Upper lobe of right lung (tissue), 1 donor: Measurements from ENCODE around the gene PARD3B. TPM values are rescaled to one million over a fixed set of nuclear protein-coding genes. Genes with fewer than 3 reads are reported as not detected.

Experiments used
- ATAC-seq: fragments of 200-7000 bp; cut with Tn5 transposase; one replicate; pipeline ENCODE4 v1.9.1; 2020; ENCODE audit warnings: mild to moderate bottlenecking, moderate library complexity
- DNase-seq: peaks from one replicate; pipeline ENCODE4 v3.0.0-alpha.2; 2020
- H3K27ac ChIP-seq: fragments of 200-600 bp; one replicate; pipeline ENCODE4 v1.8.0; 2022
- H3K27me3 ChIP-seq: fragments of 200-600 bp; one replicate; pipeline ENCODE4 v1.8.0; 2022; ENCODE audit warnings: mild to moderate bottlenecking
- H3K36me3 ChIP-seq: fragments of 200-600 bp; one replicate; pipeline ENCODE4 v1.8.0; 2022
- H3K4me1 ChIP-seq: fragments of 200-600 bp; one replicate; pipeline ENCODE4 v1.8.0; 2022
- H3K4me3 ChIP-seq: fragments of 200-600 bp; one replicate; pipeline ENCODE4 v1.8.0; 2022; ENCODE audit warnings: mild to moderate bottlenecking
- H3K9me3 ChIP-seq: fragments of 200-600 bp; one replicate; pipeline ENCODE4 v1.8.0; 2022
- intact Hi-C: fragments of 100-400 bp; cut with DNase I; formaldehyde crosslinking; loops from one replicate; pipeline ENCODE4 v1.11.0; 2022
- total RNA-seq: library from RNA; stranded (reverse); fragmentation: NEBNext Ultra II Directional; extraction: Animal tissue kit (Norgen Biotek cat#: 25700); gene quantifications from one replicate; pipeline ENCODE4 v1.2.1, GENCODE V29; 2021
- TF ChIP-seq, protein P1 (sequence below): fragments of 200-600 bp; IDR thresholded peaks from one replicate; pipeline ENCODE4 v1.8.0; 2022; ENCODE audit warnings: antibody characterized with exemption
- donor health status: DM: no; HTN: yes; CAD: no; lungs with severe emphysema.

Gene PARD3B
- total RNA-seq, 1 donor from 2014 or later, result 32.5 TPM

DNA sequence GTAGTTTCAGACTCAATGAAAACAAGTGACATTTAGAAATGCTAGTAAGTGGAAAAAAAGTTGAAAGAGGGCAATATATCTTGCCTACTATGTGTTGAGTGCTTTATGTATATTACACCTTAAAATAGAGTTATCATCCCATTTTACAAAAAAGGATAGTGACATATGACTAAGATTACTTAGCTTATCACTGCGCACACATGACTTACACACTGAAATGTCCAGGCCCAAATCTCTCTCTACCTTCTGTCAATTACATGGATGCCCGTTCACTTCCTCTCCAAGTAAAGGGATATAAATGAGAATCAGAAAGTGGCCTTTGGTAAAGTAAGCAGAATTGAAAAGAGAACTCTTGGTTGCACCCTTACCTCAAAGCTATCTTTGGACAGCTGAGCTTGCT, 3.6 kb upstream of the PARD3B start:
- intact Hi-C loops, result no loop called here
- ATAC-seq, result no peak
- Histone ChIP-seq H3K4me1 (no peaks in the 10 kb centered on the region), H3K36me3 (no peaks in the 10 kb centered on the region), H3K27me3 (no peaks in the 10 kb centered on the region), H3K4me3 (no peak overlapping the region), H3K27ac (no peak overlapping the region), H3K9me3 (no peaks in the 10 kb centered on the region)
- DNase-seq, result no peak
- TF ChIP-seq, protein P1, sequence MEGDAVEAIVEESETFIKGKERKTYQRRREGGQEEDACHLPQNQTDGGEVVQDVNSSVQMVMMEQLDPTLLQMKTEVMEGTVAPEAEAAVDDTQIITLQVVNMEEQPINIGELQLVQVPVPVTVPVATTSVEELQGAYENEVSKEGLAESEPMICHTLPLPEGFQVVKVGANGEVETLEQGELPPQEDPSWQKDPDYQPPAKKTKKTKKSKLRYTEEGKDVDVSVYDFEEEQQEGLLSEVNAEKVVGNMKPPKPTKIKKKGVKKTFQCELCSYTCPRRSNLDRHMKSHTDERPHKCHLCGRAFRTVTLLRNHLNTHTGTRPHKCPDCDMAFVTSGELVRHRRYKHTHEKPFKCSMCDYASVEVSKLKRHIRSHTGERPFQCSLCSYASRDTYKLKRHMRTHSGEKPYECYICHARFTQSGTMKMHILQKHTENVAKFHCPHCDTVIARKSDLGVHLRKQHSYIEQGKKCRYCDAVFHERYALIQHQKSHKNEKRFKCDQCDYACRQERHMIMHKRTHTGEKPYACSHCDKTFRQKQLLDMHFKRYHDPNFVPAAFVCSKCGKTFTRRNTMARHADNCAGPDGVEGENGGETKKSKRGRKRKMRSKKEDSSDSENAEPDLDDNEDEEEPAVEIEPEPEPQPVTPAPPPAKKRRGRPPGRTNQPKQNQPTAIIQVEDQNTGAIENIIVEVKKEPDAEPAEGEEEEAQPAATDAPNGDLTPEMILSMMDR, result no peak

DNA sequence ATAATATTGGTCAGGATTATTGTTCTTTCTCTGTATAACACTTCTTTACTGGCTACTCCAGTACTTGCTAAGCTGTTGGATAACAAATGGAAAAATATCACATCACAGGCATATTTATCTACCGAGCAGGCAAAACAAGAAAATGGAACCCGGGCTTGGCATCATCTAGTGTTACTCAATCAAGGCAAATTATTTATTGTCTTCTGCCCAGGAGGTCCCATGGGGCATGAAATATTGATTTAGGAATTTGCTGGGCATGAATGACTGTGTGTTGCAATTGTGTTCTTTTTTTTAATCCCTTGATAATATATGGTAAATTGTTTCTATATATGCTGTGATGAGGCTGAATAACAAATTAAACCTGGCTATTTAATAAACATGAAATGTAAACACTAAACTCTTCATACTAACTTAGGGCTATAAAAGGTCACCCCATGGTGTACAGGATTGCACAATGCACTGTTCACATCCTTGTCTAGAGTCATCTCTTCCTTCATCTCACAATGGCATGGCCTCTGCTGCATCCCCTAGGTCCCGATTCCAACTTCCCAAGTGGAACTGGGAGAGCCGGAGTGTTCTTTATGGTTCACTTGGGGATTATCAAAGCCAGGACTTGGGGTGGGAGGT, 2.2 kb upstream of the PARD3B start:
- intact Hi-C loops, result no loop called here
- Histone ChIP-seq H3K36me3 (no peaks in the 10 kb centered on the region), H3K27me3 (no peaks in the 10 kb centered on the region), H3K9me3 (no peaks in the 10 kb centered on the region), H3K4me3 (no peak overlapping the region), H3K4me1 (no peaks in the 10 kb centered on the region), H3K27ac (no peak overlapping the region)
- no peak for DNase-seq
- ATAC-seq, result no peak
- TF ChIP-seq, protein P1, result no peak

DNA sequence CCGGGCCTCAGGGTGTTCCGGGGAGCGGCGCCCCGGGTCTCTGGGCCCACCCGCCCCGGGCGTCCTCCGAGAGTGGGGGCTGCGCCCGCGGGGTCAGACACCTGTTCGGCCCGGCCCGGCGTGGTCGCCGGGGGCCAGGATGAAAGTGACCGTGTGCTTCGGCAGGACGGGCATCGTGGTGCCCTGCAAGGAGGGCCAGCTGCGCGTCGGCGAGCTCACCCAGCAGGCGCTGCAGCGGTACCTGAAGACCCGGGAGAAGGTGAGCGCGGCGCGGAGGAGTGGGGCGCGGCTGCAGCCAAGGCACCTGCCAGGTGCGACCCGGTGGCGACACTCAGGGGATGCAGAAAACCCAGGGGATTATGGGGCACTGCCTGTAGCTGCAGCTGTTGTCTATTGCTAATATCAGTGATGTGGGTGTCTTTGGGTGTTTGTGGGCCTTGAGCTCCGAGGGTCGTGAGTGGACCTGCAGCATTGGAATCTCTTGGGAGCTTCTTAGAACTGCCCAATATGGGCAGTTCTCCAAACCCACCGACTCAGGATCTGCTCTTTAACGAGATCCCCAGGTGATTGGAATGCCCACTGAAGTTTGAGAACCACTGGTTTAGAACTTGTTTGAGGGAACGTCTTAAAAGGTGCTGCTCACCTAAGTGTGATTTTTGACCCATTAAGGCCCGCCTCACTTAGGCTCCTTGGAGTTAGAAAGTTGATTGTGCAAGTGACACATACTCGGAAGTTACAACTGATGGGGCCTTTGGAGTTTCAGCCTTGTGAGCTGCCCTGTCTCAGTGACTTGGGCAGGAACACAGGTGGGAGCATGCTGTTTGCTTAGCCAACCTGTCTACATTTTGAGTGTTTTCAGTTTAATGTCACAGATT, 823 bp downstream of the PARD3B start:
- H3K4me3 ChIP-seq, result peak overlapping the region; percentile 73
- intact Hi-C loops, result no loop called here
- no peaks in the 10 kb centered on the region for H3K27me3 ChIP-seq
- H3K36me3 ChIP-seq, result no peaks in the 10 kb centered on the region
- H3K9me3 ChIP-seq, result no peaks in the 10 kb centered on the region
- DNase-seq, result peak; percentile 75
- peak; percentile 50 for ATAC-seq
- peaks cover 1% of the 10 kb centered on the region for H3K4me1 ChIP-seq
- TF ChIP-seq, protein P1, result no peak
- peak overlapping the region; percentile 85 for H3K27ac ChIP-seq

- Histone ChIP-seq H3K36me3 (no peaks in the 10 kb centered on the region), H3K27ac (no peak overlapping the region)
These were observed 5.7 kb downstream of the PARD3B start for GRCh38 chr2:204550751-204551511.

DNA sequence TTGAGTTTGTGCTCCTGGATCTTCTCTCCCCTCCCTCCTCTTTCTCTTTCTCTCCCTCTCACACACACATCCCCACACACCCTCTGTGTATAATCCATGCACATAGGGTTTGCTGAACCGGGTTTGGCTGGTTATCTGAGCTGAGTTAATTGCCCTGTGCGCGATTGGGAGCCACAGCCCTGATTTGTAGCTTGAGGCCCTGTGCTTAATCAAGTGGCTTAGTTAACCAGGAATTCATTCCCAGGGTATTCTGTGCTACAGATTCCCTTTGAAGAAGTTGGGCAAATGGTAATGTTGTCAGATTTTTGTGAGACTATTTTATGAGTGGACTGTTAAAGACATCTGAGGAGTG, 6.2 kb downstream of the PARD3B start:
- no peaks in the 10 kb centered on the region for H3K27me3 ChIP-seq
- ATAC-seq, result no peak
- intact Hi-C loops, result no loop called here
- H3K4me3 ChIP-seq, result no peak overlapping the region
- H3K27ac ChIP-seq, result no peak overlapping the region
- DNase-seq, result no peak
- peaks cover 4% of the 10 kb centered on the region for H3K4me1 ChIP-seq
- TF ChIP-seq, protein P1, result no peak
- H3K36me3 ChIP-seq, result no peaks in the 10 kb centered on the region
- peaks cover 4% of the 10 kb centered on the region for H3K9me3 ChIP-seq

More at GRCh38 chr2:204550751-204551511, 5.7 kb downstream of the PARD3B start:
- DNase-seq, result no peak
- no peaks in the 10 kb centered on the region for H3K27me3 ChIP-seq
- TF ChIP-seq, protein P1, result no peak
- peaks cover 4% of the 10 kb centered on the region for H3K4me1 ChIP-seq
- ATAC-seq, result no peak
- no peak overlapping the region for H3K4me3 ChIP-seq
- H3K9me3 ChIP-seq, result peaks cover 4% of the 10 kb centered on the region
- intact Hi-C loops, result no loop called here
